Osteoblast (primary cell): ENCODE measurements around the gene SPATA46. TPM values are rescaled to one million over a fixed set of nuclear protein-coding genes. Genes with fewer than 3 reads are reported as not detected.

Experiments used
- DNase-seq: peaks from one replicate; pipeline ENCODE4 v3.0.0; 2011; ENCODE audit warnings: low spot score, mixed read lengths; ENCODE audit not compliant: insufficient read length; ENCODE audit errors: missing footprints
- H2AFZ ChIP-seq: 2 replicates; pipeline ENCODE4 v1.6.0; 2011; ENCODE audit warnings: mild to moderate bottlenecking, low read length
- H3K27ac ChIP-seq: 2 replicates; pipeline ENCODE4 v1.5.1; 2011; ENCODE audit warnings: mild to moderate bottlenecking, low read depth, low read length, moderate library complexity
- H3K27me3 ChIP-seq: 2 replicates; pipeline ENCODE4 v1.6.0; 2012; ENCODE audit warnings: mild to moderate bottlenecking, control low read depth, inconsistent platforms, low read length, moderate library complexity; ENCODE audit not compliant: insufficient read depth
- H3K36me3 ChIP-seq: 2 replicates; pipeline ENCODE4 v1.5.1; 2011; ENCODE audit warnings: mild to moderate bottlenecking, low read length, control low read depth, moderate library complexity; ENCODE audit not compliant: insufficient read depth
- H3K4me1 ChIP-seq: 2 replicates; pipeline ENCODE4 v1.5.1; 2011; ENCODE audit warnings: mild to moderate bottlenecking, low read length, control low read depth, moderate library complexity; ENCODE audit not compliant: insufficient read depth
- H3K4me2 ChIP-seq: 2 replicates; pipeline ENCODE4 v1.6.0; 2011; ENCODE audit warnings: mild to moderate bottlenecking, low read length; ENCODE audit not compliant: insufficient read depth
- H3K4me3 ChIP-seq: fragments of 200-600 bp; sonication (generic); 3 replicates; pipeline ENCODE4 v1.5.1; 2012; ENCODE audit warnings: mild to moderate bottlenecking, low read length, inconsistent platforms; ENCODE audit not compliant: insufficient read depth
- H3K79me2 ChIP-seq: 2 replicates; pipeline ENCODE4 v1.6.0; 2012; ENCODE audit warnings: mild to moderate bottlenecking, low read length, control low read depth, inconsistent platforms; ENCODE audit not compliant: insufficient read depth
- H3K9me3 ChIP-seq: 2 replicates; pipeline ENCODE4 v1.5.1; 2011; ENCODE audit warnings: low read depth, low read length, control low read depth
- H4K20me1 ChIP-seq: 2 replicates; pipeline ENCODE4 v1.6.0; 2012; ENCODE audit warnings: mild to moderate bottlenecking, low read length, control low read depth; ENCODE audit not compliant: insufficient read depth
- total RNA-seq: library from RNA; depleted of rRNA; stranded (reverse); fragments of >200 nt; gene quantifications from 2 replicates; pipeline ENCODE4 v1.2.3, GENCODE V29; 2012
- TF ChIP-seq, protein P1 (sequence below): IDR thresholded peaks from 2 replicates; pipeline ENCODE4 v1.5.1; 2011; ENCODE audit warnings: mild to moderate bottlenecking, low read depth, low read length, moderate library complexity; ENCODE audit errors: extremely low read depth

Gene SPATA46
- total RNA-seq, 1 donor: not detected

DNA sequence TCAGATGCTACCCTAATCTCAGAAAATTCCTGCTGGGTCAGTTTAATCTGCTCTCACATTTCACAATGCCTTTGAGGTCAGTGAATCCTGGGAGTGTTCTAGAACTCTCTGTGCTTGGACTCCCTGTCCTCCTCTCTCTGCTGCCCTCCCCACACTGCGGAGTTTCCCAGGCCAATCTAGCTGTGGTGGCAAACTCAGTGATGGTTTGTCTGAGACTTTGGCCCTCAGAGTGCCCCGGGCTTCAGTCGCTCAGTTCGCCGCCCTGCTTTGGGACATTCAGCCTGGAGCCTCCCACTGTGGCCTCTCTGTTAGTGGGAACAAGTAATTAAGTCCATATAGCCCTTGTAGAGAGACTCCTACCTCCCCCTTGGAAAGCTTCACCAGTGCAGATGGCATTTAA lies 12.0 kb upstream of the SPATA46 start:
- Histone ChIP-seq H3K36me3 (no peaks in the 10 kb centered on the region), H3K4me3 (no peak overlapping the region), H3K4me2 (no peak overlapping the region), H3K4me1 (no peaks in the 10 kb centered on the region), H3K27me3 (peaks cover 30% of the 10 kb centered on the region), H2AFZ (no peak overlapping the region), H4K20me1 (no peaks in the 10 kb centered on the region), H3K27ac (no peak overlapping the region), H3K9me3 (no peaks in the 10 kb centered on the region), H3K79me2 (no peaks in the 10 kb centered on the region)
- DNase-seq: no peak
- TF ChIP-seq, protein P1, sequence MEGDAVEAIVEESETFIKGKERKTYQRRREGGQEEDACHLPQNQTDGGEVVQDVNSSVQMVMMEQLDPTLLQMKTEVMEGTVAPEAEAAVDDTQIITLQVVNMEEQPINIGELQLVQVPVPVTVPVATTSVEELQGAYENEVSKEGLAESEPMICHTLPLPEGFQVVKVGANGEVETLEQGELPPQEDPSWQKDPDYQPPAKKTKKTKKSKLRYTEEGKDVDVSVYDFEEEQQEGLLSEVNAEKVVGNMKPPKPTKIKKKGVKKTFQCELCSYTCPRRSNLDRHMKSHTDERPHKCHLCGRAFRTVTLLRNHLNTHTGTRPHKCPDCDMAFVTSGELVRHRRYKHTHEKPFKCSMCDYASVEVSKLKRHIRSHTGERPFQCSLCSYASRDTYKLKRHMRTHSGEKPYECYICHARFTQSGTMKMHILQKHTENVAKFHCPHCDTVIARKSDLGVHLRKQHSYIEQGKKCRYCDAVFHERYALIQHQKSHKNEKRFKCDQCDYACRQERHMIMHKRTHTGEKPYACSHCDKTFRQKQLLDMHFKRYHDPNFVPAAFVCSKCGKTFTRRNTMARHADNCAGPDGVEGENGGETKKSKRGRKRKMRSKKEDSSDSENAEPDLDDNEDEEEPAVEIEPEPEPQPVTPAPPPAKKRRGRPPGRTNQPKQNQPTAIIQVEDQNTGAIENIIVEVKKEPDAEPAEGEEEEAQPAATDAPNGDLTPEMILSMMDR: no peak

DNA sequence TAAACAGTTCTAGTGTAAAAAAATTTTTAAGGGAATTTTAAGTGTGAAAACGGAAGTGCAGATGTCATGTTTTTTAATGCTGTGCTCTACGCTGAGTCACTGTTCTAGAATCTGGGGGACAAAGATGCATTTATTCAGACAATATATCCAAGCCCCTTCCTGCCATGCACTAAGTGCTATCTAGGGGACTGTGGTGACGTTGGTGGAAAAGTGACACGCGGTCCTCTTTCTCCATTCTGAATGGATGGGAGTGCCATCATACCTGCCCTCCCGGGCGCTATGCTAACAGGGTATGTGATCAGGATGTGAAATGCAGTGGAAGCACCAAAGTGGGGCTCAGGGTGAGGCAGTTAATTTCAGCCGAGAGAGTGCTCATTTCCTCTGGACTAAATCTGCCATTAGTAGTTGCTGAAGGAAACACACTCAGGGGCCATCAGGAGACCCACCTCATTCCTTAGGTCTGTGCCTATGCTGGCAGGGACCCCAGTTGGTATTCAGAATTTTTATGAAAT lies 11.5 kb upstream of the SPATA46 start:
- no peak for DNase-seq
- no peak overlapping the region for H3K4me3 ChIP-seq
- H3K4me2 ChIP-seq: no peak overlapping the region
- H3K27me3 ChIP-seq: peaks cover 30% of the 10 kb centered on the region
- no peaks in the 10 kb centered on the region for H4K20me1 ChIP-seq
- H3K27ac ChIP-seq: no peak overlapping the region
- H3K9me3 ChIP-seq: no peaks in the 10 kb centered on the region
- H3K4me1 ChIP-seq: no peaks in the 10 kb centered on the region
- TF ChIP-seq, protein P1: no peak
- no peak overlapping the region for H2AFZ ChIP-seq
- no peaks in the 10 kb centered on the region for H3K36me3 ChIP-seq
- H3K79me2 ChIP-seq: no peaks in the 10 kb centered on the region

DNA sequence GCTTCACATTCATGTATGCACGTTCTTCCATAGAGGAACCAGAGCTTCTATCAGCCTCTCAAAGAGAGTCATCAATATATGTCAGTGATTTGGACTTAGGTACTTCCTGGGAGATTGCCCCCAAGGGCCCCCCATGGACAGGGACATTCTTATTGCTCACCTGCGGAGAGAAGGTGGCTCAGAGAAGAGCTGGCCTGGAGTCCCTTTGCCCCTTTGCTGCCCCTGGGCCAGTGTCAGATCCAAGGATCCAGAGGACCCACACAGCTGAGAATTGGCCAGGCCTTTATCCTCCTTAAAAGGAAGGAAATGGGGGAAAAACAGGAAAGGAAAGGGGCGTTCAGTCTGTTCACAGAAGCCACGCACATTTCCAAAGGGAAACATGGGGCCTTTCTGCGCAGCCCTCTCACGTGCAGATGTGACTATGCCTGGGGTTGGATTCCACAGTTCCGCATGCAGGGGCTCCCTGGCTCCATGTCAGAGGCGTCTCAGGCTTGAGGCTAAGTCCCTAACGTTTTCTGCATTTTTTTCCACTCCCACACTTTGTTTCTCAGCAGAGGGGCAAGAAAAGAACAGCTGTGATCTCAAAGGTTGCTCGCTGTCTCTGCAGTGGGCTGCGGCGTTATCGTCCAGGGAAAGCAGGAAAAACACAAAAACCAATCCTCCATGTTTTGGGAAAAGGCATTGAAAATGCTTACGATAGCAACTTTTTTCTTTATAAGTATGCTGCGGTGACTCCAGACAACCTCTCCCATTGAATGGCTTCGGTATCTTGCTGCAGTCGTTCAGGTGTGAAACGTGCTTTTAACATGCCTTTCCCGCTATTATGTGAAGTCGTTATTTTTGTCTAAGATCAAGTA lies 10.8 kb upstream of the SPATA46 start:
- peaks cover 30% of the 10 kb centered on the region for H3K27me3 ChIP-seq
- TF ChIP-seq, protein P1: no peak
- no peak overlapping the region for H3K4me2 ChIP-seq
- H3K4me1 ChIP-seq: no peaks in the 10 kb centered on the region
- no peaks in the 10 kb centered on the region for H3K36me3 ChIP-seq
- H3K4me3 ChIP-seq: no peak overlapping the region
- no peaks in the 10 kb centered on the region for H3K9me3 ChIP-seq
- no peak overlapping the region for H2AFZ ChIP-seq
- no peaks in the 10 kb centered on the region for H4K20me1 ChIP-seq
- H3K79me2 ChIP-seq: no peaks in the 10 kb centered on the region
- DNase-seq: no peak
- H3K27ac ChIP-seq: no peak overlapping the region
